ENCODE measurements around the gene KCNK7. TPM values are rescaled to one million over a fixed set of nuclear protein-coding genes. Genes with fewer than 3 reads are reported as not detected.

The KCNK7 gene
- total RNA-seq, 4 donors from 2014 or later = 1.5 to 3.5 (median 2.5) TPM; not detected in 1

GRCh38 chr11:65619281-65619928 is 23.8 kb upstream of the KCNK7 start:
- H3K36me3 ChIP-seq = peaks cover 0 to 74% (median 0%) of the 10 kb centered on the region in 3 donors
- no peak overlapping the region for H3K27ac ChIP-seq
- DNase-seq = no peak
- H3K9me3 ChIP-seq = no peaks in the 10 kb centered on the region
- peaks cover 0 to 14% (median 13%) of the 10 kb centered on the region in 4 donors for H3K4me1 ChIP-seq
- H3K27me3 ChIP-seq = no peaks in the 10 kb centered on the region
- TF ChIP-seq CTCF (IDR thresholded peaks at IDR 0.05) = no peak
- TF ChIP-seq POLR2A (IDR thresholded peaks at IDR 0.05) = no peak
- no peak overlapping the region for H3K4me3 ChIP-seq

GRCh38 chr11:65618763-65619162 is 23.2 kb upstream of the KCNK7 start:
- no peak overlapping the region for H3K4me3 ChIP-seq
- H3K36me3 ChIP-seq = peaks cover 0 to 68% (median 0%) of the 10 kb centered on the region in 3 donors

GRCh38 chr11:65617990-65618751 is 22.6 kb upstream of the KCNK7 start:
- Histone ChIP-seq H3K36me3 (peaks cover 0 to 62% (median 0%) of the 10 kb centered on the region in 3 donors), H3K4me1 (peaks cover 0 to 18% (median 15%) of the 10 kb centered on the region in 4 donors), H3K9me3 (no peaks in the 10 kb centered on the region), H3K27me3 (no peaks in the 10 kb centered on the region), H3K4me3 (no peak overlapping the region), H3K27ac (no peak overlapping the region)
- no peak for DNase-seq
- TF ChIP-seq POLR2A (IDR thresholded peaks at IDR 0.05) (no peak), CTCF (IDR thresholded peaks at IDR 0.05) (no peak)

More at GRCh38 chr11:65618763-65619162, 23.2 kb upstream of the KCNK7 start:
- DNase-seq = no peak
- no peaks in the 10 kb centered on the region for H3K27me3 ChIP-seq
- TF ChIP-seq CTCF (IDR thresholded peaks at IDR 0.05) (no peak), POLR2A (IDR thresholded peaks at IDR 0.05) (no peak)
- H3K4me1 ChIP-seq = peaks cover 0 to 14% (median 13%) of the 10 kb centered on the region in 4 donors
- H3K27ac ChIP-seq = no peak overlapping the region
- no peaks in the 10 kb centered on the region for H3K9me3 ChIP-seq

GRCh38 chr11:65617136-65617850 is 21.7 kb upstream of the KCNK7 start:
- TF ChIP-seq POLR2A (IDR thresholded peaks at IDR 0.05) = no peak
- TF ChIP-seq CTCF (IDR thresholded peaks at IDR 0.05) = no peak
- Histone ChIP-seq H3K27ac (no peak overlapping the region), H3K4me3 (peak overlapping the region in 2 of 4 donors; percentile 94 to 97), H3K9me3 (no peaks in the 10 kb centered on the region), H3K27me3 (no peaks in the 10 kb centered on the region), H3K36me3 (peaks cover 0 to 59% (median 0%) of the 10 kb centered on the region in 3 donors), H3K4me1 (peaks cover 0 to 27% (median 24%) of the 10 kb centered on the region in 4 donors)
- DNase-seq = no peak

GRCh38 chr11:65616575-65617001 is 21.0 kb upstream of the KCNK7 start:
- Histone ChIP-seq H3K27ac (peak overlapping the region; percentile 92 to 98 (median 96)), H3K4me1 (peaks cover 0 to 34% (median 30%) of the 10 kb centered on the region in 4 donors), H3K27me3 (no peaks in the 10 kb centered on the region), H3K36me3 (peaks cover 0 to 52% (median 0%) of the 10 kb centered on the region in 3 donors), H3K4me3 (peak overlapping the region; percentile 85 to 97 (median 94)), H3K9me3 (no peaks in the 10 kb centered on the region)
- no peak for DNase-seq
- TF ChIP-seq CTCF (IDR thresholded peaks at IDR 0.05) = no peak
- no peak for TF ChIP-seq POLR2A (IDR thresholded peaks at IDR 0.05)

Data from Peyer's patch (tissue), 4 donors.